ENCODE results near the gene RIMBP2.

RIMBP2 gene

DNA sequence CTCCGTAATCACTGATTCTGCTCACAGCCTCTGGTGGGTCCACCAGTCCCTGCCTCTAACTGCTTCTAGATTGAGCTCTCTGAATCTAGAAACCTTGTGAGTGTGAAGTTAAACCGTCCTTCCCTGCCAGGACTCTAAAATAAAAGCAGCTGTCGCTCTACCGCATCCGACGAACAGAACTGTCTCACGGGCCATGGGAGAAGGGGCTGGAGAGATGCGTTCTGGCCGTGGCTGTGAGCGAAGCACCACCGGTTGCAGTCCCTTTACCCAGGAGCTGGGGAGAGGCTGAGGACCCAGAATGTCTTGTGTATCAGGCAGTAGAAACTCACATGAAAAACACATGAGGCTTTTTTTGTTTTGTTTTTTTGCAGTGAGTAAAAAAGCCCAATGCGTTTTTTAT, 218.8 kb downstream of the RIMBP2 start:
- no peak for DNase-seq

DNA sequence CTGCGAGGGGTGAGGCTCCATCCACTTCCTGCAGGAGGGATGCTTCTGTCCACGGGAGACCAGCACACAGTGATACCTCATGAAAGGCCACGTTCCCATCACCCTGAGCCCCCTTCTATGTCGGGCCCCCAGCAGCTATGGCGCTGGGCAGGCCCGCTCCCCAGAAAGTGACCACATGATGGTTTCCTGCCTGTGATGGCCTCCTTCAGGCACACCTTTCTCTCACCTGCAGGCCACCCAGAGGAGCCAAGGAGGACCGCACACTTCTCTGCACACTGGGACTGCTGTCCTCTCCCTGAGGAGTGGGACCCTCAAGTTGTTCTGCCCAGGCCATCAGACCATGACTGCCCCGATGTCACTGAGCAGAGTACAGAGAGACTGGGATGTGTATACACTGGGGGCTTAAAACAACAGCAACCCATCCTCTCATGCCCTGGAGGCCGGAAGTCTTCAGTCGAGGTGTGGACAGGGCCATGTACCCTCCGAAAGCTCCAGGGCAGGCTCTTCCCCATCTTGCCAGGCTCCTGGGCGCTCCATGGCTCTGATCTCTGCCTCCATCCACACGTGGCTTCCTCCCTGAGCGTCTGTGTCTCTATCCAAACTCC, 219.5 kb downstream of the RIMBP2 start:
- DNase-seq: no peak

DNA sequence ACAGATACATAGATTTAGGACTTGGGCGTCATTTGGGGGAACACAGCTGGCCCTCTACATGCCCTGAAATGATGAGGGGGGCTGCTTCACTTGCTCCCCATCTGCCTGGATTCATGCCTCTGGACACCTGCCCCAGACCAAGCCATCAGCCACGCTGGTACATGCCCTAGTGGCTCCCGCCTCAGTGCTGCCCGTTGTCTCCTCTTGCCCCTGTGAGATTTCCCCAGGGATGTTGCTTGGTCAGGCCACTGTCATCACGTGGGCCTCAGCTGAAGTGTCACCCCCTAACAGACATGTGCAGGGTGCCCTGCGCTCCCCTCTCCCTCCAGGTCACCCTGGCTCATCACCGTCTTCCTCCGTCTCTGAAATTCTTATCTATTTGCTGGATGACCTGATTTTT, 220.9 kb downstream of the RIMBP2 start:
- no peak for DNase-seq

DNA sequence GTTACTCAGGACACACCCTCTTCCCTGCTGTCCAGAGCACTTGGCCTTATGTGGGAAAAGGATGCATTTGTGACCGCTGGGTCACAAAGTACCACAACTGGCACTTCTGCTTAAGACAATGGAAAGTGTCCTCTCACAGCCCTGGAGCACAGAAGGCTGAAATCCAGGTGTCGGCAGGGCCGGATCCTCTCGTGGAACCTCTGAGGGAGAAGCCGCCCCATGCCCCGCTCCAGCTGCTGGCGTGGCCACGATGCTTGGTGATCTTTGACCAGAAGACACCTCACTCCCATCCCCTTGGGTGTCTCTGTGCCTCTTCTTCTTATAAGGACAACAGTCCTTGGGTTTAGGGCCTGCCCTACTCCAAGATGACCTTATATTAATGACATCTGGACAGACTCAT, 221.4 kb downstream of the RIMBP2 start:
- DNase-seq: no peak

DNA sequence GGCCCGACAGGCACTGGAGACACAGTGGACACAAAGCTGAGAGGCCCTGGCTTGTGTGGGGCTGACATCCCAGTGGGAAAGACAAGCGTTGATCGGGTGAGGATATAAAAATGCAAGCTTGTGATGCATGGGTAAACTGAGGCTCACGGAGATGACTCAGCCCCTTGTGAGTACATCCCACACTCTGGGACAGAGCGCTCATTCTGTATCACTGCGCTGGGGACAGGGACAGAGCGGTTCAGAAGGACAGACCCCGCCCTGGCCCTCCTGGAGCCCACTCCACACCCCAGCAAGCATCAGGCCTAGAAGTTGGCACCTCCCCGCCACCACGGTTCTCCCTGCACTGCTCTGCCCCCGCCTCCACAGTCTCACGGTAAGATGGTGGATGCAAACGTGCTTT, 222.1 kb downstream of the RIMBP2 start:
- DNase-seq: no peak

DNA sequence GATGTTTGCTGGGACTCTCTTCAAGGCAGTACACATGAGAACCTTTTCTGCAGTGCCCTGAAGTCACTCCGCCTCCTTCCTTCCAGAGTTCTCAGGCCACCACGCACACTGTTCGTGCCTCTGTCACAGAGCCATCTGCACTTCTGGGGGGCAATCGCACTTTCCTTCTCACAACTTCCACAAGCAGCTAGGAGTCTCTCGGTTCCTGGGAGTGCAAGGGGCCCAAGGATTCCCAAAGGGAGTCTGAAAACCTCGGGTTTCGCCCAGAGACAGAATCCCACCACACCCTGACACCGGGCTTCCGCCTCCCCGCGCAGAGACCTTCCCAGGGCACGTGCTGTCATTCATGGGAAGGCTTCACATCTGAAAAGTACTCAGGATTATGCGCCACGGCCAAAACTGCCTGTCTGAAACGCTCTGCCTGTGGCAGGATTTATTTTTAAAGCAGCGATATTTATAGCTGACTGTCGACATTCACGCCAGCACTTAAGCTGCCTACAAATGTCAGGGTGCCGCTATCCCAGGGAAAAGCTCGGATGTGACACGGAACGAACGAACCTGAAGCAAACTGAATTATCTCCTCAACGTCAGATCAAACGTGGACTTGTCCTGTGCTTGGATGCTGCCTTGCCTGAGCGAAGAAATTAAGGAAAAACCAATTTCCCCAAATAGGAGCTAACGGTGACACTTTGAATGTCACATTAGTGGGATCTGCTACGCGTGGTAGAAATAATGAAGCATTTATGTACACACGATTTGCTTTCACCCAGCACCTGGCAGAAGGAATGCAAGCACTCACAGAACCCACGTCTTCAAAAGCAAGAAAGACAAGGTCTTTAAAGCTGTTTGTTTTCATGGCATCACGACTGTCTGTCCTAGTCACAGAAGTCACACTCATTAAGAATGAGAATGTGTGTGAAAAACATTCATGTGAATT, 224.4 kb downstream of the RIMBP2 start:
- DNase-seq: no peak

DNA sequence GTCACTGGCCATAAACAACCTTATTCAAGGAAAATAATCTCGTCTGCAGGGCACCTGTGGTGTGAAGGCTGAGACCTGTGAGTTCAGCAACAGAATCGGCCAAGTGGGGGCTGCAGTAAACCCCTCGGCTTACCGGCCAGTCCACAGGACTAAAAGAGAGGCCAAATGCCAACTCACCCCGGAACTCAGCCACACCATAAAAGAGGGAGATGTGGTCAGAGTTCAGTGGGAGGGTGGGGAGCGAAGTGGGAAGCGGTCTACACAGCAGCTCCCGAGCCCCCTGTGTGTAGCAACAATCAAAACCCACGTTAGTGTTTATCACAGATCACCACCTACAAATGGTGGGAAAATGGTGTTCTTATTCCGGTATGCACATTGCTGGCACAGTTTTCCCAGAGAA, 225.4 kb downstream of the RIMBP2 start:
- no peak for DNase-seq

DNA sequence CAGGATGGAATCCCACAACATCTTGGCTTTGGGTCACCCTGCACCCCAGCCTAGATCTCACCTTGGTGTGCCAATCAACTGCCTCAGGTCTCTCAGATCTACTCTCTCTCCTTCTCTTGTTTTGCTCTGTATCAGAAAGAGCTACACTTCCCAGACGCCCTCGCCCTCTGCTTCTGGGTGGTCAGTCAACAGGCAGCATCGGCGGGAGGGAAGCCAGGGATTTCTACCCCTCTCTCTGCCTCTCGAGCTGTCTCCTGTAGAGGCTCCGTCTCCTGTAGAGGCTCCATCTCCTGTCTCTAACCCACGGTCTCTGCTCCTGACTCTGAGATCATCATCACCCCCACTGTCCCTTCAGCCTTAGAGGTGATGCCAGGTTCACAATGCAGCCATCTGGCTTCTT, 226.8 kb downstream of the RIMBP2 start:
- no peak for DNase-seq

DNA sequence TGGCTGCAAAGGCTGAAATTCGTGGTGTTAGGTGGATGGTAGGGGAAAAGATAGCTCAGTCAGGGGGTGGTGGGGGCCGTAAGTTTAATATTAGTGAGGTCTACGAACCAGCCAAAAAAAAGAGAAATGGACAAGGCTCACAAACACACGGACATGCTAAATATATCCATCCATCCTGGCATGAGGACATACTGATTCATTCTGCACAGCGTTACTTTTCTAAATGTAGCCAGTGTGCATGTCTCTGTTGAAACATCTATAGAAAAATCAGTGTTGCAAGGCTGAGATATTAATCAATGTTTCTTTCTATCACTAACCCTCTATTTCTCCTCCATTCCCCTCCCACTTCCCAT, 227.8 kb downstream of the RIMBP2 start:
- DNase-seq: no peak

DNA sequence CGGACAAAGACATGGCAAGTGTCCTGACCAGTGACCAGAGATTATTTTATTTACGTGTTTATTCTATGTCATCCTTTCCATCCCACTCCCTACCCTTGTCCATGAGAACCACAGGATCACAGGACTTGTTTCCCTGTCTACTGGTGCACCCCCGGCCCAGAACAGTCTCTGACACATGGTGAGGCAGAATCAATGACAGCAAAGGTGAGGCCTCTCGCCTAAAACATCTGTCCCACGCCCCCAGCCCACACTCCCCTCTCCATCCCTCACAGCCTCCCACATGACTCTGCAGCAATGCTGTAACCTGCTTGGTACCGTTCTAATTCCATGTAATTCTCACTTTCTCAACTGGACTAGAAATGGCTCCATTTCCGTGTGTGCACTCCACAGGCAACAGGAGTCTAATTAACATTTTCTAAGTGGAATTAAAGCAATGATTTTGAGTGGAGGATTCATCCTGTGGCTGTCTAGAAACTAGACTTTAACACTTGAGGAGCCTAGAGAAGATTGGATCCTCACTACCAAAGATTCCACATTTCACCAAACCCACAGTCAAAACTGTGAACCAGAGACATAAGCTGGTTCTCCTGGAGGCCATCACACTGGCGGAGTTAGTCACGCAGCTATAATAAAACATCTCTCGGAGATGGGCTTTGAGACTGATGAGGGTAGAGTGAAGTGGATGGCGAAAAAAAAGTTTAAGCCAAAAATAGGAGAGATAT, 228.3 kb downstream of the RIMBP2 start:
- DNase-seq: no peak

DNA sequence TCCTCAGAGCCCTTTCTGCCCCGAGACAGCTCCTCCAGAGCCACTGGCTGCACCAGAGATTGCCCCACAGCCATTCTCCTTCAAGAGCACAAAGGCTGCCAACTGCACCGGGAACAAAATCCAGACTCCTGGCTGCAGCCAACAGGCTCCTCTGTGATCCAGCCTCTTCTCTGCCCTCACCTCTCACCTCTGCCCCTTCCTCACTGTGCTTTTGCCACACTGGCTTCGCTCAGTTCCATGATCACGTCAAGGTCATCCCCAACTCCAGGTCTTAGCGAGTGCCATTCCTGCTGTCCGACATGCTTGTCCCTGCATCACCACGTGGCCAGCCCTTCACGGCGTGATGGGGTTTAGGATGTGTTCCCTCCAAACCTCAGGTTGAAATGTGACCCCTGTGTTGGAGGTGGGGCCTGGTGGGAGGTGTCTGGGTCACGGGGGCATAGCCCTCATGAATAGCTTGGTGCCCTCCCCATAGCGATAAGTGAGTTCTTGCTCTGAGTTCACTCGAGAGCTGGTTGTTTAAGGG, 229.1 kb downstream of the RIMBP2 start:
- DNase-seq: no peak

DNA sequence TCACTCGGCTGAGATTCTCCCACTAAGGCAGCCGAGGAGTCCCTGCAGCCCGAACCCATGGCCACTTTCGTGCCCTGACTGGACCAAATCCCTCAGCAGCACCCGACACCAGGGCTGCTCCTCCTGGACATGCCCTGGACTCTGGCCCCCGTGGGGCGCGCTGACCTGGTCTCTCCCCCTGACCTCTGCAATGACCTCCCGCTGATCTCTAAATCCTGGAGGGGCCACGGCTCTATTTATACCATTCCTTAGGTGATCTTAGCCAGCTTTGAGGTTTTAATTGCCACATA, 230.0 kb downstream of the RIMBP2 start:
- DNase-seq: no peak

DNA sequence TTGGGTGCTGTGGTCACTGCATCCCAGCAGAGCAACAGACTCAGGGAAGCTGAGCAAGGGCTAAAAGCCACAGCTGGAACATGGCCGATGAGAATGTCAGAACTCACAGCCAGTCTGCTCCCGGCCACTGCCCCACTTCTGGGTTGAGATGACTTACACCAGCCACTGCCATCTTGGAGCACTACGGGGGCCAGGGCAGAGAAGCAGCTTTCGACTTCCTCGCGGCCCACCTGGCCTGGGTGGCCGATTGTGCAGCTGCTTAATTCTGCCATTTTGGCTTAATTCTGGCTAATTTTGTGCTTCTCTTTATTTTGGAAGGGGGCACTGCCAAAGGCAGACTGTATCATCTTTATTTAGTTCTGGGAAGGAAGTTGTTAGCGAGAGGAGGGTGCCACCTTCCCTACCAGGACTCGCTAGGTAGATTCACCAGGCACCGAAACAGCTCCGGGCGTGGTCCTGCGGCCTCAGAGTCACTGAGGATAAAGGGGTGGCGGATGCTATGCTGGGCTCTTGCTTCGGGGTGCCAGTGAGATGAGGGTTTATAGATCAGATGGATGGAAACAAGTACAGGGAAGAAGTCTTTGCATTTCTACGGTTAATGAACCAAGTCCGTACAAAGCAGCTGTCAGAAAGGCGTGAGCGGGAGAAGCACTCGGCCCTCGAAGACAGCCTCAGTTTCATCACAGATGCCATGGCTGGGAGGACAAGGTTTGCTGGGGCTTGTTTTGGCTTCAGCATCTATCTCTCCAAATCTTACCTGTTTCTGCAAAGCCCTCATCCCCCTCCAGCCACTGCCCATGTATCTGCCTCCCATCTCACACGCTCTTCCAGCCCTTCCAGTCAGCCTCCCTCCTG, 230.6 kb downstream of the RIMBP2 start:
- no peak for DNase-seq

DNA sequence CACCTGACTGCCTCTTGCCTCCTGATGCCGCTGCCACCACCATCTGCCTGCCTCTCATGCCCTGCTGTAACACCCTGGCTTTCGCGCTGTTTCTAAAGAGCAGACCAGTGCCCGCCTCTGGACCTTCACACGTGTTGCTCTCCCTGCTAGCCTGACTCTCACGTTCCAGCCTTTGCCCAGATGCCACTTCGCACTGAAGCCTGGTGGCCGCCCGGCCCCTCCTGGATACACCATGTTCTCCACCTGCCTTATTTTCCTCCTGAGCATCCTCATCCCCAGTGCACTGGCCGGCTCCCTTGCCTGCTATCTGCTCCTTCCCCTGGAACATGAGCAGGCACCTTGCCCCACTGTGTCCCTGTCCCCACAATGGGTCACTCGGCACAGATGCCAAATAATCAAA, 231.9 kb downstream of the RIMBP2 start:
- DNase-seq: no peak

DNA sequence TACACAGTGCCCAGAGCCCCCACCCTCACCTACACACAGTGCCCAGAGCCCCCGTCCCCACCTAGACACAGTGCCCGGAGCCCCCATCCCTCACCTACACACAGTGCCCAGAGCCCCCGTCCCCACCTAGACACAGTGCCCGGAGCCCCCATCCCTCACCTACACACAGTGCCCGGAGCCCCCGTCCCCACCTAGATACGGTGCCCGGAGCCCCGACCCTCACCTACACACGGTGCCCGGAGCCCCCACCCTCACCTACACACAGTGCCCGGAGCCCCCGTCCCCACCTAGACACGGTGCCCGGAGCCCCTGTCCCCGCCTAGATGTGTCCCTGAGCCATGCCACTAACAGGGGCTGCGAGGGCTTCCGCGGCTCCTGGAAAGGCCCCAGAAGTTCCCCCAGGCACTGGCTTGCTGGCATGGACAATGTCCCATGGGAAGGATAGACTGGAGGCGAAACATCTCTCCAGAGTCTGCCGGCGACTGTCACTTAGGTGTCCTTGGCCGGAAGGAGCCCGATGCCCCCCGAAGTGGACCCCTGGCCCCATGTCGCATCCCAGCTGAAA, 232.4 kb downstream of the RIMBP2 start:
- no peak for DNase-seq

DNA sequence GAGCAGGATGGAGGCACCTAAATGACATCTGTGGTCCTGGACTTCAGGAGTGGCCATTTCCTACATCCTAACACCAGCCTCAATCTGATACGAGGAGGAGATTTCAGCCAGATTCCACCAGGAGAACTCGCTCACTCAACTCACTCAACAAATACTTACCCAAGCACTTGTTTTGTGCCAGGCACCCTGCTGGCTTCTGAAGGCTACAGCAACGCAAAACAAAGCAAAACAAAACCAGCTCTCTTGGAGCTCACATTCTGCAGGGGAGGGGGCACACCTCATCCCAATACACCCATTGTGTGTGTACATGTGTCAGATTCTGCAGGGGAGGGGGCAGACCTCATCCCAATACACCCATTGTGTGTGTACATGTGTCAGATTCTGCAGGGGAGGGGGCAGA, 233.7 kb downstream of the RIMBP2 start:
- no peak for DNase-seq

DNA sequence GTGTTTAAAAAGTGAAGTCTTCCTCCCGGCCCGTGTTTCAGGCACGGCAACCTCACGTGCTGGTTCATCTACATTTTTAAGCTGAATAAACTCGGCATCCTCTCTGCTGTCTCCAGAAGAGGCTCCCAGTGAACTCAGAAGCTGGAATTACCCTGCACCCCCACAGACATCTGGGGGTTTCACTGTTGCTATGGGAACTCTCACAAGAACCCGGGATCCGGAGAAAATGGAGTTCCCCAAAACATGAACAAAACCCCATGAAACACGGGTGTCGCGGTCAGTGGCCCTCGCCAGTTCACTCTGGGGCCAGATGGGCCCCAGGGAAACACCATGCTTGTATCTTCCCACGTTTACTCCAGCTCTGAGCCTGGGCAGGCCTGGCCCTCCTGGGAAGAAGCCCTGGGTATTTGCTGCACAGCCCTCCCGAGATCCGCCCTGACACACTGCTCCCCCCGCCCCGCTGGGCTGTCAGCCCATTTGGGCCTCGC, 234.7 kb downstream of the RIMBP2 start:
- DNase-seq: no peak

DNA sequence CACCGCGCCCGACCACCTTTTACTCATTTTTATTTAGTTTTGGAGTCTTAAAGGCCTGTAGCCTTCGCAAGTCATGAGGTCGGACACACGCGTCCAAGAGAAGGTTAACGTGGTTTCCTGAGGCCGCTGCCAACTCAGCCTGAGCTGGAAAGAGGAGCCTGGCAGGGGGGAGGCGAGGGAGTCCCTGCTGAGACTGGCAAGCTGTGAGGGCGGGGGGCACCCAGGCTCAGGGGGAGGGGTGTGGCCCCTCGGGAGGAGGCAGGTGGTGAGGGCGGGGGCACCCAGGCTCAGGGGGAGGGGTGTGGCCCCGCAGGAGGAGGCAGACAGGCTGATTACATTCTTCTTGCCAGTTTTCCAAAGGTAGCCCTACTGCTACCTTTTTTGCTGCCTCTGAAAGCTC, 235.2 kb downstream of the RIMBP2 start:
- DNase-seq: no peak

DNA sequence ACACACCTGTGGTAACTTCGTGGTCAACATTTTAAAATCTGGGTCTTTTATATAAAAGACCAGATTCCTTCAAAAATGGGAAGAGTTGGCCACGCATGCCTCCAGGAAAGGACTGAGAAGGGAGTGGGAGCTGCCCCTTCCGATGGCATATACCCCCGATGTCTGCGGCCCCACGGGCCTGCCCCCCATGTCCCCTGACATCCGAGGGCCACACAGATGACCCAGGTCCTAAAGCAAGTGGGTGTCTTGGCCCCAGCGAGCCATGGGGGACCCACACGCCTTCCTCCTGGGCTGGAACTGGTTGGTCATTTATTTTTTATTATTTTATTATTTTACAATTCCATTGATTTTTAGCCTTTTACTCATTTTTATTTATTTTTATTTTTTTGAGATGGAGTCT, 235.9 kb downstream of the RIMBP2 start:
- no peak for DNase-seq

DNA sequence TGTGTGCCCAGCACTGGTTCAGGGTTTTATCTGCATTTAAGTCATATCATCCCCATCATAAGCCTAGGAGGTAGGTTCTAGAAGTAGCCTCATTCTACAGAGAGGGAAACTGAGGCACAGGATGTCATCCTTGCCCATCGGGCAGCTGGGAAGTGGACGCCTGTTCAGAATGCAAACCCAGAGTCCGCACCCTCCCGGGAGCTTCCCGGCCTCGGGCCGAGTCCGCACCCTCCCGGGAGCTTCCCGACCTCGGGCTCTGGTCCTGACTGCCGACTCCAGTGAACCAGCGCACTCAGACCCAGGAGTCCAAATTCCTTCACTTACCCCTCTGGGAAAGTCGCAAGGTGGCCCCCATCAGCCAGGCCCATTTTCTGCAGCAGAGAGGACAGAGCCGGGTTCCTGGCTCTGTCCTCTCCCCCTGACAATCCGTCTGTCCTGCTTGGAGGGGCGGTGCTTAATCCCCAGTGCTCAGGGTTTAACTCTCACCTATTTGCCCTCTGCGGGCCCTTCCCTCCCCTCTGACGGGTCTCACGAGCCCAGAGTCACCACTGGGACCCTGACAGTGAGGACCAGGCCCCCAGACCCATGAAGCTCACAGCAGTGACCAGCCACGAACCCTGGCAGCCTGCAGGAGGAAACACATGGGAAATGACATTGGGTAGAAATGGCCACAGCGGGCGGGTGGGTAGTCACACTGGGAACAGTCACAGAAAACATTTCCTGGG, 236.5 kb downstream of the RIMBP2 start:
- DNase-seq: no peak

DNA sequence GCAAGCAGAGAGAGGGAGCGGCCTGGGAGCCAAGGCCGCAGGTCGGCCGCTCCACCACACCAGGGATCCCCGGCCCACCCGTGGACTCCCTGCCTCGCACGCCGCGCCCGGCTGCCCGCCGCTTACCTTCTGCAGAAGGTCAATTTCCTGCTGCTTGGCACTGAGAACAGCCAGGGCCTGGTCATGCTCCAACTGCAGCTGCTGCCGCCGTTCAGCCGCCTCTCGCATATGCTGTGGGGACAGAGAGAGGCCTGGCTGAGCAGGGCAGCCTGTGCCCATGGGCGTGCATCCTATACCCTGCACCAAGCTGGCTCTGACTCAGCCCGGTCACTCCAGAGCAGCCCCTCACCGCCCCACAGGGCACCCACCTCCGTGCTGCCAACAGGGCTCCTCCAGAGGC, 237.3 kb downstream of the RIMBP2 start:
- no peak for DNase-seq

DNA sequence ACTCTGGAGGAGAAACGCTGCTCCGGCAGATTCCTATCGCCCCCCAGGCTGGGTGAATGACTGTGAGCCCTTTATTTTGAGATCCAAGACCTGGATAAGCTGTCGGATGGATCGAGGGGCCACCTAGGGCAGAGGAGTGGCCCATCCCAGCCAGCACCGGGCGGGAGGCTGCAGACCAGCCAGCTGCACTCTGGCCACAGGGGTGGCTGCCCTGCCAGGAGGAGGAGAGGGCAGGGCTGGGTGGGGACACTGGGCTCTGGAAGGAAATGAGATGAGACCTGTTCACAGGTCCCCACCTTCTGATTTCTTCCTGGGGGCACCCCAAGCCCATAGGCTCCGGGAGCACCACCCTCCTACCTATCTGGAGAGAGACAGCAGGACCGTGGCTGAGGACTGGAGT, 238.4 kb downstream of the RIMBP2 start:
- no peak for DNase-seq

Measured in inflammatory macrophage treated with lipopolysaccharide for 1 hour (primary cell).